GM13977 (cell line): ENCODE measurements around the gene HAPLN2.

ENCODE experiments used
- DNase-seq: peaks from one replicate; pipeline ENCODE4 v3.0.0; 2012; ENCODE audit warnings: low spot score
- CTCF ChIP-seq: IDR thresholded peaks from 2 replicates; pipeline ENCODE4 v1.5.1; 2012; ENCODE audit warnings: mild to moderate bottlenecking, control low read depth; ENCODE audit not compliant: insufficient read depth; ENCODE audit errors: extremely low read depth, missing control alignments
- in situ Hi-C: fragments of 300-500 bp; cut with MboI; formaldehyde crosslinking; loops from one replicate; pipeline ENCODE4 v1.12.0; 2022; ENCODE audit warnings: low sequenced_read_pairs, low pct_unique_long_range_greater_than_20kb, mixed read lengths, inconsistent platforms; ENCODE audit not compliant: unreplicated experiment

The HAPLN2 gene

GRCh38 chr1:156644146-156644545 lies 24.9 kb downstream of the HAPLN2 start:
- no peak for DNase-seq

GRCh38 chr1:156644640-156645039 lies 25.4 kb downstream of the HAPLN2 start:
- in situ Hi-C loops = no loop called here

More at GRCh38 chr1:156644146-156644545, 24.9 kb downstream of the HAPLN2 start:
- no peak for TF ChIP-seq CTCF
- in situ Hi-C loops = no loop called here

GRCh38 chr1:156645056-156645455 lies 25.8 kb downstream of the HAPLN2 start:
- in situ Hi-C loops = no loop called here
- no peak for DNase-seq
- no peak for TF ChIP-seq CTCF

More at GRCh38 chr1:156644640-156645039, 25.4 kb downstream of the HAPLN2 start:
- DNase-seq = no peak
- no peak for TF ChIP-seq CTCF

GRCh38 chr1:156645666-156646065 lies 26.5 kb downstream of the HAPLN2 start:
- in situ Hi-C loops = no loop called here
- no peak for DNase-seq

GRCh38 chr1:156646738-156647211 lies 27.6 kb downstream of the HAPLN2 start:
- in situ Hi-C loops = no loop called here
- TF ChIP-seq CTCF = no peak
- DNase-seq = no peak

More at GRCh38 chr1:156645666-156646065, 26.5 kb downstream of the HAPLN2 start:
- no peak for TF ChIP-seq CTCF

GRCh38 chr1:156647351-156647750 lies 28.1 kb downstream of the HAPLN2 start:
- in situ Hi-C loops = no loop called here
- no peak for DNase-seq
- TF ChIP-seq CTCF = no peak

GRCh38 chr1:156648496-156648895 lies 29.3 kb downstream of the HAPLN2 start:
- no peak for DNase-seq
- TF ChIP-seq CTCF = no peak
- in situ Hi-C loops = no loop called here
